ENCODE data around the gene SUCLA2.
"Not testable (repeated sequence)": the region's sequence is repeated elsewhere in the genome, so short reads cannot be mapped to it uniquely, and the experiment has no call there.

The SUCLA2 gene

GRCh38 chr13:47962237-47962636 is 38.8 kb downstream of the SUCLA2 start:
- in situ Hi-C loops (cut with MboI; ENCODE audit: low sequenced_read_pairs): no loop called here
- no peak for DNase-seq (ENCODE audit: low spot score in 2 of 2)
- H3K27me3 ChIP-seq (ENCODE audit: low read depth): no peaks in the 10 kb centered on the region
- H3K36me3 ChIP-seq (replicated peaks): peaks cover 44% of the 10 kb centered on the region
- H3K9me3 ChIP-seq: peaks cover 28% of the 10 kb centered on the region
- H3K4me1 ChIP-seq: no peaks in the 10 kb centered on the region
- H3K4me3 ChIP-seq: no peak overlapping the region

GRCh38 chr13:47959468-47960247 is 41.4 kb downstream of the SUCLA2 start:
- Histone ChIP-seq H3K4me3 (no peak overlapping the region), H3K4me1 (no peaks in the 10 kb centered on the region), H3K27me3 (ENCODE audit: low read depth) (no peaks in the 10 kb centered on the region), H3K9me3 (peaks cover 32% of the 10 kb centered on the region), H3K36me3 (replicated peaks) (peaks cover 40% of the 10 kb centered on the region)
- no peak for DNase-seq (ENCODE audit: low spot score in 2 of 2)
- in situ Hi-C loops (cut with MboI; ENCODE audit: low sequenced_read_pairs): no loop called here

- Histone ChIP-seq H3K27me3 (ENCODE audit: low read depth) (no peaks in the 10 kb centered on the region), H3K9me3 (peaks cover 27% of the 10 kb centered on the region), H3K4me1 (no peaks in the 10 kb centered on the region), H3K4me3 (no peak overlapping the region), H3K36me3 (replicated peaks) (peaks cover 34% of the 10 kb centered on the region)
- in situ Hi-C loops (cut with MboI; ENCODE audit: low sequenced_read_pairs): no loop called here
- DNase-seq (ENCODE audit: low spot score in 2 of 2): no peak
Measured at GRCh38 chr13:47957073-47957472, 44.0 kb downstream of the SUCLA2 start.

GRCh38 chr13:47955836-47956235 is 45.2 kb downstream of the SUCLA2 start:
- Histone ChIP-seq H3K27me3 (ENCODE audit: low read depth) (no peaks in the 10 kb centered on the region), H3K4me3 (no peak overlapping the region), H3K4me1 (no peaks in the 10 kb centered on the region), H3K9me3 (peaks cover 22% of the 10 kb centered on the region), H3K36me3 (replicated peaks) (peaks cover 34% of the 10 kb centered on the region)
- in situ Hi-C loops (cut with MboI; ENCODE audit: low sequenced_read_pairs): no loop called here
- DNase-seq (ENCODE audit: low spot score in 2 of 2): no peak

GRCh38 chr13:47949799-47950198 is 51.3 kb downstream of the SUCLA2 start:
- Histone ChIP-seq H3K4me1 (no peaks in the 10 kb centered on the region; the same call in 1 of the 2 replicates), H3K9me3 (no peaks in the 10 kb centered on the region), H3K27me3 (ENCODE audit: low read depth) (no peaks in the 10 kb centered on the region), H3K4me3 (no peak overlapping the region), H3K36me3 (replicated peaks) (peaks cover 28% of the 10 kb centered on the region)
- DNase-seq (ENCODE audit: low spot score in 2 of 2): no peak
- in situ Hi-C loops (cut with MboI; ENCODE audit: low sequenced_read_pairs): no loop called here

- no peak overlapping the region for H3K4me3 ChIP-seq
- in situ Hi-C loops (cut with MboI; ENCODE audit: low sequenced_read_pairs): no loop called here
- no peak for DNase-seq (ENCODE audit: low spot score in 2 of 2)
Measured at GRCh38 chr13:47945738-47946137, 55.3 kb downstream of the SUCLA2 start.

GRCh38 chr13:47945146-47945545 is 55.9 kb downstream of the SUCLA2 start:
- H3K4me3 ChIP-seq; H3K9me3 ChIP-seq; H3K27me3 ChIP-seq (ENCODE audit: low read depth); in situ Hi-C loops (cut with MboI; ENCODE audit: low sequenced_read_pairs); H3K4me1 ChIP-seq; DNase-seq (ENCODE audit: low spot score in 2 of 2): not testable (repeated sequence)
- H3K36me3 ChIP-seq (replicated peaks): peaks cover 22% of the 10 kb centered on the region

More at GRCh38 chr13:47945738-47946137, 55.3 kb downstream of the SUCLA2 start:
- Histone ChIP-seq H3K36me3 (replicated peaks) (peaks cover 22% of the 10 kb centered on the region), H3K9me3 (no peaks in the 10 kb centered on the region), H3K27me3 (ENCODE audit: low read depth) (no peaks in the 10 kb centered on the region), H3K4me1 (no peaks in the 10 kb centered on the region; the same call in 1 of the 2 replicates)

- no peak for DNase-seq (ENCODE audit: low spot score in 2 of 2)
- Histone ChIP-seq H3K4me1 (peaks cover 14% of the 10 kb centered on the region), H3K27me3 (ENCODE audit: low read depth) (no peaks in the 10 kb centered on the region), H3K36me3 (replicated peaks) (no peaks in the 10 kb centered on the region; the same call in 1 of the 2 replicates), H3K4me3 (no peak overlapping the region), H3K9me3 (no peaks in the 10 kb centered on the region)
- in situ Hi-C loops (cut with MboI; ENCODE audit: low sequenced_read_pairs): no loop called here
Measured at GRCh38 chr13:47934371-47934770, 66.7 kb downstream of the SUCLA2 start.

GRCh38 chr13:47932950-47933923 is 67.8 kb downstream of the SUCLA2 start:
- Histone ChIP-seq H3K27me3 (ENCODE audit: low read depth) (no peaks in the 10 kb centered on the region), H3K36me3 (replicated peaks) (no peaks in the 10 kb centered on the region; the same call in 1 of the 2 replicates), H3K4me3 (no peak overlapping the region), H3K9me3 (no peaks in the 10 kb centered on the region), H3K4me1 (peaks cover 14% of the 10 kb centered on the region)
- peak; percentile 14 to 26 for DNase-seq (ENCODE audit: low spot score in 2 of 2)
- in situ Hi-C loops (cut with MboI; ENCODE audit: low sequenced_read_pairs): no loop called here

GRCh38 chr13:47930649-47931165 is 70.4 kb downstream of the SUCLA2 start:
- Histone ChIP-seq H3K4me3 (no peak overlapping the region), H3K36me3 (replicated peaks) (no peaks in the 10 kb centered on the region), H3K27me3 (ENCODE audit: low read depth) (no peaks in the 10 kb centered on the region), H3K9me3 (no peaks in the 10 kb centered on the region), H3K4me1 (peaks cover 14% of the 10 kb centered on the region)
- no peak for DNase-seq (ENCODE audit: low spot score in 2 of 2)
- in situ Hi-C loops (cut with MboI; ENCODE audit: low sequenced_read_pairs): no loop called here

GRCh38 chr13:47929156-47929555 is 71.9 kb downstream of the SUCLA2 start:
- Histone ChIP-seq H3K9me3 (no peaks in the 10 kb centered on the region), H3K36me3 (replicated peaks) (no peaks in the 10 kb centered on the region), H3K4me1 (peaks cover 14% of the 10 kb centered on the region), H3K27me3 (ENCODE audit: low read depth) (no peaks in the 10 kb centered on the region), H3K4me3 (no peak overlapping the region)
- in situ Hi-C loops (cut with MboI; ENCODE audit: low sequenced_read_pairs): no loop called here
- DNase-seq (ENCODE audit: low spot score in 2 of 2): no peak

GRCh38 chr13:47917022-47917574 is 84.0 kb downstream of the SUCLA2 start:
- in situ Hi-C loops (cut with MboI; ENCODE audit: low sequenced_read_pairs): no loop called here
- Histone ChIP-seq H3K36me3 (replicated peaks) (no peaks in the 10 kb centered on the region), H3K27me3 (ENCODE audit: low read depth) (no peaks in the 10 kb centered on the region), H3K4me1 (no peaks in the 10 kb centered on the region), H3K9me3 (no peaks in the 10 kb centered on the region; the same call in 1 of the 2 replicates), H3K4me3 (no peak overlapping the region)
- DNase-seq (ENCODE audit: low spot score in 2 of 2): no peak

GRCh38 chr13:47908197-47908902 is 92.7 kb downstream of the SUCLA2 start:
- H3K4me3 ChIP-seq: no peak overlapping the region
- in situ Hi-C loops (cut with MboI; ENCODE audit: low sequenced_read_pairs): no loop called here
- H3K4me1 ChIP-seq: no peaks in the 10 kb centered on the region

More at GRCh38 chr13:47908197-47908902, 92.7 kb downstream of the SUCLA2 start:
- no peaks in the 10 kb centered on the region; the same call in 1 of the 2 replicates for H3K9me3 ChIP-seq
- no peak for DNase-seq (ENCODE audit: low spot score in 2 of 2)
- no peaks in the 10 kb centered on the region for H3K36me3 ChIP-seq (replicated peaks)
- H3K27me3 ChIP-seq (ENCODE audit: low read depth): no peaks in the 10 kb centered on the region

Measured in HAP-1 (cell line).